Measurements from ENCODE around the gene WFS1. TPM values are rescaled to one million over a fixed set of nuclear protein-coding genes. Genes with fewer than 3 reads are reported as not detected.

Gene WFS1
- total RNA-seq, 6 donors from 2014 or later = 88.8 to 180 (median 105) TPM

DNA sequence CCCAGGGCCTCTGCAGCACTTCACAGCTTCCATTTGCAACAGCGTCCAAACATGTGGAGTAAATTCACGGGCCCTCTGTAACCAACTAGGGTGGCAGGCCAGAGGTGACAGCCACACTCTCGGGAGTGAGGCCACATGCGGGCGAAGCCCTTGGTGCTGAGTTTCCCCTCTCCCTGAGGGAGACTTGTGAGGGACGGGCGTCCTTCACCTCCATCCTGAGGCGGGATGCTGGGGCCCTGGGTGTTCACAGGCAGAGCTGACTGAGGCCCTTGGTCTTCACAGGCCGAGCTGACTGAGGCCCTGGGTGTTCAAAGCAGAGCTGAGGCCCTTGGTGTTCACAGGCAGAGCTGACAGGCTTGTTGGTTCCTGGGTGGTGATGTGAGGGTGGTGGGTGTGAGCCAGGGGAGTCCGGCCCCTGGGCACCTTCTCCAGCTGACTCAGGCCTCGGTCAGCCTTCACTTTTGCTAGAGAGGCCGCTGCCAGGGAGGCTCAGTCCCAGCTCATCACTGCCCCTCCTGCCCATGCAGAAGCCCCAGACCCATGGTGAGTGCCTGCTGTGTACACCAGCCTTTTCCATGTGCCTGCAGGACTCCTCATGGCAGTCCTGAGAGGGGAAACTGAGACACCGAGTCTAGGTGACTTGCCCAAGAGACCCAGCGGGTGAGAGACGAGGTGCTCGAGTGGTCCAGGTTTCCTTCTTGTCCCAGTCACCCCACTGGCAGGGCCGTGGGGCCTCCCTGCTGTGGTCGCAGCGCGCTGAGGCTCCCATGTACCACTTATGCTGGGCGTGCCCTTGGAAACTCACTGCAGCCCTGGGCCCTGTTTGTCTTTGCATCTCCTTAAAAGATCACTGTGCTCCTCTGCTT, 8.5 kb downstream of the WFS1 start:
- TF ChIP-seq EP300 (IDR thresholded peaks at IDR 0.05) = no peak
- no peak for TF ChIP-seq POLR2AphosphoS5 (IDR thresholded peaks at IDR 0.05)
- TF ChIP-seq, protein P1, sequence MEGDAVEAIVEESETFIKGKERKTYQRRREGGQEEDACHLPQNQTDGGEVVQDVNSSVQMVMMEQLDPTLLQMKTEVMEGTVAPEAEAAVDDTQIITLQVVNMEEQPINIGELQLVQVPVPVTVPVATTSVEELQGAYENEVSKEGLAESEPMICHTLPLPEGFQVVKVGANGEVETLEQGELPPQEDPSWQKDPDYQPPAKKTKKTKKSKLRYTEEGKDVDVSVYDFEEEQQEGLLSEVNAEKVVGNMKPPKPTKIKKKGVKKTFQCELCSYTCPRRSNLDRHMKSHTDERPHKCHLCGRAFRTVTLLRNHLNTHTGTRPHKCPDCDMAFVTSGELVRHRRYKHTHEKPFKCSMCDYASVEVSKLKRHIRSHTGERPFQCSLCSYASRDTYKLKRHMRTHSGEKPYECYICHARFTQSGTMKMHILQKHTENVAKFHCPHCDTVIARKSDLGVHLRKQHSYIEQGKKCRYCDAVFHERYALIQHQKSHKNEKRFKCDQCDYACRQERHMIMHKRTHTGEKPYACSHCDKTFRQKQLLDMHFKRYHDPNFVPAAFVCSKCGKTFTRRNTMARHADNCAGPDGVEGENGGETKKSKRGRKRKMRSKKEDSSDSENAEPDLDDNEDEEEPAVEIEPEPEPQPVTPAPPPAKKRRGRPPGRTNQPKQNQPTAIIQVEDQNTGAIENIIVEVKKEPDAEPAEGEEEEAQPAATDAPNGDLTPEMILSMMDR (IDR thresholded peaks at IDR 0.05) = no peak
- TF ChIP-seq POLR2A (IDR thresholded peaks at IDR 0.05) = no peak
- peak overlapping the region; percentile 45 to 83 (median 64) for H3K27ac ChIP-seq
- no peaks in the 10 kb centered on the region for H3K27me3 ChIP-seq
- ATAC-seq (ENCODE audit: low FRiP score in 2 of 2) (no peak), DNase-seq (peak in 1 of 2 donors; percentile 64)
- H3K4me1 ChIP-seq = peaks cover 63 to 84% (median 71%) of the 10 kb centered on the region in 4 donors
- WGBS, 2 donors = 67 to 91% methylated on average over 7 to 21 of the region's 21 CpGs
- H3K36me3 ChIP-seq = peaks cover 0 to 23% (median 5%) of the 10 kb centered on the region in 4 donors
- no peak overlapping the region for H3K4me3 ChIP-seq
- H3K9me3 ChIP-seq = no peaks in the 10 kb centered on the region

DNA sequence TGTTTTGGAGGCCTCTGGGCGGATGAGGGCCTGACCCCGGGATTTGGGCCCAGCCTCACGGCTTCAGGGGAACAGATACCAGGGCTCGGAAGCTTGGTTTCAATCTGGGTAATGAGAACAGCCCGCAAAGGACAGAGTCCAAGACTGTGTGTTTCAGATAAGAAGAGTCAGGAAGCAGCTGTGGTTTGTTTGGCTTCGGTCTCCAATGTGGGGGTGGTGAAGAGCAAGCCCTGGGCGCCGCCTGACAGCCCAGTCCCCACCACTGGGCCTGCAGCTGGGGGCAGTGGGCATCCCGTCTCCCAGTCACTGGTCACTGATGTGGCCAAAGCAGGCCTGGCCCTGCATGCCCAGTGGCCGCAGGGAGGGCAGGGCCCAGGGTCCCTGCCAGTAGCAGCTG, 9.1 kb downstream of the WFS1 start:
- DNase-seq (peak in 1 of 2 donors; percentile 59), ATAC-seq (ENCODE audit: low FRiP score in 2 of 2) (peak; percentile 20 to 28)
- peaks cover 0 to 28% (median 5%) of the 10 kb centered on the region in 4 donors for H3K36me3 ChIP-seq
- TF ChIP-seq POLR2A (IDR thresholded peaks at IDR 0.05) = no peak
- TF ChIP-seq POLR2AphosphoS5 (IDR thresholded peaks at IDR 0.05) = peak; percentile 50 to 69
- peak in 1 of 4 donors; percentile 60 for TF ChIP-seq EP300 (IDR thresholded peaks at IDR 0.05)
- 18 to 34% methylated on average over 7 to 8 of the region's 10 CpGs for WGBS, 2 donors
- H3K27me3 ChIP-seq = no peaks in the 10 kb centered on the region
- H3K27ac ChIP-seq = peak overlapping the region; percentile 45 to 83 (median 64)
- H3K9me3 ChIP-seq = no peaks in the 10 kb centered on the region
- no peak overlapping the region for H3K4me3 ChIP-seq
- peaks cover 58 to 78% (median 66%) of the 10 kb centered on the region in 4 donors for H3K4me1 ChIP-seq

DNA sequence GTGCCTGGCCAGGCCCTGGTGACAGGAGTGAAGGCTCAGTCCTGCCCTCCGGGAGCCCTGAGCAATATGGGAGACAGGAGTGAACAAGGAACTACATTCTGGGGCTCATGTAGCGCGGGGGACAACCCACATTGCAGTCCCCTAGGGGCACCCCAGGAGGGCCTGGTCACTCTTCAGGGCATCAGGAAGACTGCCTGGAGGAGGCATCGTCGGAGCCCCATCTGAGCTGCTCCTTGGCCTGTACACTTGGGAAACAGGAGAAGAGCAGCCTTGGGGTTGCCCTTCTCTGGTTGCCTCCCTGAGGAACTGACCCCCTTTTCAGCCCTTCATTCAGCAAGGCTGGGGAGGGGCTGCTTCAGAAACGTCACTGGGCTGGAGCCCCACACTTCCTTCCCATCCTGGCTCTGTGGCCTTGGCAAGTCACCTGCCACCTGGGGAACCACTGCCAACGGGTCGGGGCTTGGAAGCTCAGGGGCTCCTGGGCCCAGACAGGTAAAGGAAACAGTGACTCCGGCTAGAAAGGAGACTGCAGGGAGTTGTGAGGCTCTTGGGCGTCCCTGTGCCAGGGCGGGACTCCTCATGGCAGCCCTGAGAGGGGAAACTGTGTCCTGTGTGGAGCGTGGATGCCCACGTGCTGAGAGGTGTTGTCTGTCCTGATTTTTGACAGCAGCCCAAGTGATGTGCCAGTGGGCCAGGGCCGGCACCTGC, 10.1 kb downstream of the WFS1 start:
- peak overlapping the region in 3 of 4 donors; percentile 61 to 83 (median 68) for H3K27ac ChIP-seq
- H3K4me1 ChIP-seq = peaks cover 52 to 71% (median 63%) of the 10 kb centered on the region in 4 donors
- H3K9me3 ChIP-seq = no peaks in the 10 kb centered on the region
- no peak overlapping the region for H3K4me3 ChIP-seq
- TF ChIP-seq, protein P1 (IDR thresholded peaks at IDR 0.05) = no peak
- no peak for TF ChIP-seq POLR2A (IDR thresholded peaks at IDR 0.05)
- TF ChIP-seq POLR2AphosphoS5 (IDR thresholded peaks at IDR 0.05) = no peak
- TF ChIP-seq EP300 (IDR thresholded peaks at IDR 0.05) = no peak
- DNase-seq = no peak
- no peak for ATAC-seq (ENCODE audit: low FRiP score in 2 of 2)
- WGBS, 2 donors = 91 to 100% methylated on average over 2 to 14 of the region's 14 CpGs
- peaks cover 0 to 33% (median 5%) of the 10 kb centered on the region in 4 donors for H3K36me3 ChIP-seq
- H3K27me3 ChIP-seq = no peaks in the 10 kb centered on the region

DNA sequence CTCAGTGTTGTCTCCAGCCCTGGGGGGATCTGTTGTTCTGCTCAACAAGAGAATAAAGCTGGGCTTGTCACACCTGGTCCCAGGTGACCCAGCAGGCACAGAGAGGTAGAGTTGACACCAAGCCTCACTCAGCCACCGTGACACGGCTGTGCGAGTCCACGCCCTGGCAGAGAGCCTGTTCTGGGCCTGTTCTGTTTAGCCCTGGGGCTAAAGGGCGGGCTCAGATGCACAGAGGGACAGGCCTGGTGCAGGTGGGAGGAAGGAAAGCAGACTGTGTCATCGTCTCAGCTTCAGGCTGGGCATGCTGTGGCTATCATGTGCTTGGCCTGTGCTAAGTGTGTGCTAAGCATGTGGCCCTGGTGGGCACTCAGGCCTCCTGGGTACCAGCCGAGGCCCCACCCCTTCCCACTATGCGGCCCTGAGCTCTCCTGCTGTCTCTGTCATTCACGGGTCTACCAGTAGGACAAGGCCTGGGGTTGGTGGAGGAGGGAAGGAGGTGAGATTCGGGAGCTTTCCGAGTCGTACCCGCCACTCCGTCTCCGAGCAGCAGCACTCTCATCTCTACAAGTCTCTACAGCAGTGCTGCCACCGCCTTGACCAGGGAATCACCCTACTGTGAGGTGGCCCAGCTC, 10.8 kb downstream of the WFS1 start:
- no peaks in the 10 kb centered on the region for H3K9me3 ChIP-seq
- ATAC-seq (ENCODE audit: low FRiP score in 2 of 2) = no peak
- H3K27ac ChIP-seq = peak overlapping the region in 3 of 4 donors; percentile 61 to 83 (median 64)
- TF ChIP-seq EP300 (IDR thresholded peaks at IDR 0.05) (no peak), POLR2A (IDR thresholded peaks at IDR 0.05) (no peak)
- H3K4me1 ChIP-seq = peaks cover 49 to 70% (median 62%) of the 10 kb centered on the region in 4 donors
- no peaks in the 10 kb centered on the region for H3K27me3 ChIP-seq
- peaks cover 0 to 34% (median 7%) of the 10 kb centered on the region in 4 donors for H3K36me3 ChIP-seq
- no peak overlapping the region for H3K4me3 ChIP-seq
- 87% methylated on average over 16 of the region's 16 CpGs; no CpG with 5 or more reads in 1 of the 2 donors for WGBS, 2 donors
- no peak for DNase-seq

DNA sequence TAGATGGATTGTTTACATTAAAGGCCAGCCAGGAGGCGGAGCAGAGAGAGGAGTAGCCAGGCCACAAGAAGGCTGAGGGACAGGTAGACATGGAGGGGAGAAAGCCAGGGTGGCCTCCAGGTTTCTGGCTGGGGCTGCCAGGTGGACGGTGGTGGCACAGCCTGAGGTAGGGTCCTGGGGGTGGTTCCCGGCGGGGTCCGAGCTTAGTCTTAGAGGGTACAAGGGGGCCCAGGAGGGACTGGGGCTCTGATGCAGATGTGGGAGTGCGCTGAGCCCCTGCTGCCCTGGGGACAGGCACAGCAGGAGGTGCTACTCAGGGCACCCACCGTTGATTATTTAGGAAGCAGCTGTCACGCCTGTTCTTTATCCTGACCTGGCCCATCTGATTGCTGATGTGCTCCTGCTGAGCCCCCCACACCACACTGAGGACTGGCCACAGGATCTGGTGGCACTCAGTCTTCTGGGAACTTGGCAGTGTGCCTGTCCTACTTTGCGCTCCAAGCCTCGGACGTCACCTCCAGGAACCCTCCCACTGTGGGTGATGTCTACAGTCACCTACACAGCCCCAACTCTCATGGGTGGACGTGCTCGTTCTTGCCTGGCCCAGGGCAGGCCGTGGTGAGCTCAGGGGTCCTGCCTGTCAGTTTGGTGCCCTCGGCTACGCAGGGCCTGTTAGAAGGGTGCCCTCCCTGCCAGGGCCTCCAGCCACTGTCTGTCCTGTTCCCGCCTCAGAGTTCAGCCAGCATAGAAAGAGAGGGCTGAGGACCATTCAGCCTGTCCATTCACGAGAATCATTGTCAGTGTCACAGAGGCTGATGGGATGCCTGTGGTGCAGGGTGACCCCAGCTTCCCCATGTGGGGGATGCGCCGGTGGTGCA, 12.0 kb downstream of the WFS1 start:
- H3K9me3 ChIP-seq = no peaks in the 10 kb centered on the region
- no peak for DNase-seq
- peak overlapping the region; percentile 33 to 83 (median 62) for H3K27ac ChIP-seq
- TF ChIP-seq, protein P1 (IDR thresholded peaks at IDR 0.05) = no peak
- no peak for TF ChIP-seq POLR2AphosphoS5 (IDR thresholded peaks at IDR 0.05)
- no peak for TF ChIP-seq POLR2A (IDR thresholded peaks at IDR 0.05)
- no peak for TF ChIP-seq EP300 (IDR thresholded peaks at IDR 0.05)
- peaks cover 0 to 42% (median 8%) of the 10 kb centered on the region in 4 donors for H3K36me3 ChIP-seq
- H3K4me1 ChIP-seq = peaks cover 39 to 58% (median 52%) of the 10 kb centered on the region in 4 donors
- no peak overlapping the region for H3K4me3 ChIP-seq
- whole genome bisulfite sequencing, 2 donors = 73 to 77% methylated on average over 18 to 20 of the region's 20 CpGs
- ATAC-seq (ENCODE audit: low FRiP score in 2 of 2) = peak in 1 of 2 donors; percentile 4
- H3K27me3 ChIP-seq = no peaks in the 10 kb centered on the region

All from upper lobe of left lung (tissue), 6 donors.